Measurements from ENCODE around the gene ACSL6.

GRCh38 chr5:132000241-132000490, 11.3 kb downstream of the ACSL6 start:
- TF ChIP-seq, protein P1, sequence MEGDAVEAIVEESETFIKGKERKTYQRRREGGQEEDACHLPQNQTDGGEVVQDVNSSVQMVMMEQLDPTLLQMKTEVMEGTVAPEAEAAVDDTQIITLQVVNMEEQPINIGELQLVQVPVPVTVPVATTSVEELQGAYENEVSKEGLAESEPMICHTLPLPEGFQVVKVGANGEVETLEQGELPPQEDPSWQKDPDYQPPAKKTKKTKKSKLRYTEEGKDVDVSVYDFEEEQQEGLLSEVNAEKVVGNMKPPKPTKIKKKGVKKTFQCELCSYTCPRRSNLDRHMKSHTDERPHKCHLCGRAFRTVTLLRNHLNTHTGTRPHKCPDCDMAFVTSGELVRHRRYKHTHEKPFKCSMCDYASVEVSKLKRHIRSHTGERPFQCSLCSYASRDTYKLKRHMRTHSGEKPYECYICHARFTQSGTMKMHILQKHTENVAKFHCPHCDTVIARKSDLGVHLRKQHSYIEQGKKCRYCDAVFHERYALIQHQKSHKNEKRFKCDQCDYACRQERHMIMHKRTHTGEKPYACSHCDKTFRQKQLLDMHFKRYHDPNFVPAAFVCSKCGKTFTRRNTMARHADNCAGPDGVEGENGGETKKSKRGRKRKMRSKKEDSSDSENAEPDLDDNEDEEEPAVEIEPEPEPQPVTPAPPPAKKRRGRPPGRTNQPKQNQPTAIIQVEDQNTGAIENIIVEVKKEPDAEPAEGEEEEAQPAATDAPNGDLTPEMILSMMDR (IDR thresholded peaks at IDR 0.05; ENCODE audit: low read depth, low read length, poor library complexity, severe bottlenecking): no peak
- TF ChIP-seq EZH2phosphoT487 (IDR thresholded peaks at IDR 0.05; ENCODE audit: borderline replicate concordance, low read length): no peak
